ENCODE results near the gene PDX1.
A peak's percentile ranks its signal among the peaks of the same experiment; 100 is the strongest.
"Not testable (repeated sequence)": the region's sequence is repeated elsewhere in the genome, so short reads cannot be mapped to it uniquely, and the experiment has no call there.

PDX1 gene

GRCh38 chr13:27953676-27954405 lies 34.0 kb downstream of the PDX1 start:
- DNase-seq (ENCODE audit: extremely low spot score, insufficient read length, low read depth) (peak; percentile 74), FAIRE-seq (peak; percentile 73)

GRCh38 chr13:27954406-27954851 lies 34.6 kb downstream of the PDX1 start:
- DNase-seq (ENCODE audit: extremely low spot score, insufficient read length, low read depth): no peak

GRCh38 chr13:27955014-27955591 lies 35.3 kb downstream of the PDX1 start:
- peak; percentile 15 for FAIRE-seq

More at GRCh38 chr13:27954406-27954851, 34.6 kb downstream of the PDX1 start:
- FAIRE-seq: no peak

GRCh38 chr13:27956576-27957300 lies 36.9 kb downstream of the PDX1 start:
- no peak for FAIRE-seq
- DNase-seq (ENCODE audit: extremely low spot score, insufficient read length, low read depth): no peak

More at GRCh38 chr13:27955014-27955591, 35.3 kb downstream of the PDX1 start:
- no peak for DNase-seq (ENCODE audit: extremely low spot score, insufficient read length, low read depth)

- no peak for DNase-seq (ENCODE audit: extremely low spot score, insufficient read length, low read depth)
- no peak for FAIRE-seq
Observed at GRCh38 chr13:27959976-27960361, 40.2 kb downstream of the PDX1 start.

- peak; percentile 24 for FAIRE-seq
- DNase-seq (ENCODE audit: extremely low spot score, insufficient read length, low read depth): no peak
Observed at GRCh38 chr13:27960362-27961226, 40.8 kb downstream of the PDX1 start.

GRCh38 chr13:27961227-27962085 lies 41.7 kb downstream of the PDX1 start:
- no peak for FAIRE-seq
- DNase-seq (ENCODE audit: extremely low spot score, insufficient read length, low read depth): no peak

- no peak for FAIRE-seq
- DNase-seq (ENCODE audit: extremely low spot score, insufficient read length, low read depth): no peak
Observed at GRCh38 chr13:27962128-27962841, 42.5 kb downstream of the PDX1 start.

GRCh38 chr13:27962982-27963381 lies 43.2 kb downstream of the PDX1 start:
- FAIRE-seq (no peak), DNase-seq (ENCODE audit: extremely low spot score, insufficient read length, low read depth) (no peak)

- FAIRE-seq (no peak), DNase-seq (ENCODE audit: extremely low spot score, insufficient read length, low read depth) (no peak)
Observed at GRCh38 chr13:27963491-27963890, 43.7 kb downstream of the PDX1 start.

GRCh38 chr13:27964206-27964605 lies 44.4 kb downstream of the PDX1 start:
- not testable (repeated sequence) for DNase-seq (ENCODE audit: extremely low spot score, insufficient read length, low read depth)

GRCh38 chr13:27964741-27965323 lies 45.0 kb downstream of the PDX1 start:
- FAIRE-seq: no peak
- no peak for DNase-seq (ENCODE audit: extremely low spot score, insufficient read length, low read depth)

More at GRCh38 chr13:27964206-27964605, 44.4 kb downstream of the PDX1 start:
- FAIRE-seq: not testable (repeated sequence)

- no peak for FAIRE-seq
Observed at GRCh38 chr13:27965343-27965739, 45.5 kb downstream of the PDX1 start.

GRCh38 chr13:27965740-27966640 lies 46.2 kb downstream of the PDX1 start:
- DNase-seq (ENCODE audit: extremely low spot score, insufficient read length, low read depth) (no peak), FAIRE-seq (no peak)

More at GRCh38 chr13:27965343-27965739, 45.5 kb downstream of the PDX1 start:
- no peak for DNase-seq (ENCODE audit: extremely low spot score, insufficient read length, low read depth)

- DNase-seq (ENCODE audit: extremely low spot score, insufficient read length, low read depth): no peak
- no peak for FAIRE-seq
Observed at GRCh38 chr13:27966641-27967202, 46.9 kb downstream of the PDX1 start.

GRCh38 chr13:27967203-27967735 lies 47.5 kb downstream of the PDX1 start:
- FAIRE-seq (no peak), DNase-seq (ENCODE audit: extremely low spot score, insufficient read length, low read depth) (no peak)
